Peyer's patch (tissue), 4 donors: ENCODE results near the gene CERKL.

Experiments used
- CTCF ChIP-seq, 6 experiments: fragments of 450-650 bp in 4 of 6; fragments of 200-600 bp in 2 of 6; sonication (generic) in 1 of 6; IDR thresholded peaks; one replicate each; pipeline ENCODE4 v1.5.1; 2017 to 2019; ENCODE audit warnings: antibody characterized with exemption in 6 of 6, mild to moderate bottlenecking in 3 of 6, moderate library complexity in 1 of 6
- POLR2A ChIP-seq, 2 donors: fragments of 450-650 bp; IDR thresholded peaks; one replicate each; pipeline ENCODE4 v1.5.1; 2017; ENCODE audit warnings: antibody characterized with exemption in 2 of 2, mild to moderate bottlenecking in 2 of 2, moderate library complexity in 2 of 2

GRCh38 chr2:181500201-181500600, 156.7 kb downstream of the CERKL start:
- TF ChIP-seq CTCF (IDR thresholded peaks at IDR 0.05): no peak
- no peak for TF ChIP-seq POLR2A (IDR thresholded peaks at IDR 0.05)
